Nephron progenitor cell (in vitro differentiated cells): ENCODE results near the gene SNED1.

Experiments used
- DNase-seq: peaks from one replicate; pipeline ENCODE4 v3.0.0; 2021
- H3K27ac Mint-ChIP-seq: 2 replicates; pipeline ENCODE4 v1.8.0; 2021; ENCODE audit warnings: mild to moderate bottlenecking, moderate library complexity, mixed read lengths
- H3K27me3 Mint-ChIP-seq: 2 replicates; pipeline ENCODE4 v1.8.0; 2021; ENCODE audit warnings: mild to moderate bottlenecking, low read depth, mixed read lengths; ENCODE audit not compliant: poor library complexity
- H3K36me3 Mint-ChIP-seq: 2 replicates; pipeline ENCODE4 v1.8.0; 2021; ENCODE audit warnings: low read depth, mixed read lengths
- H3K4me1 Mint-ChIP-seq: 2 replicates; pipeline ENCODE4 v1.8.0; 2021; ENCODE audit warnings: mixed read lengths
- H3K4me3 Mint-ChIP-seq: 2 replicates; pipeline ENCODE4 v1.8.0; 2021; ENCODE audit warnings: mild to moderate bottlenecking, moderate library complexity, mixed read lengths
- H3K9me3 Mint-ChIP-seq: 2 replicates; pipeline ENCODE4 v1.8.0; 2021; ENCODE audit warnings: mild to moderate bottlenecking, moderate library complexity, mixed read lengths
- CTCF ChIP-seq: fragments of 200-600 bp; sonication (generic); IDR thresholded peaks from 2 replicates; pipeline ENCODE4 v1.5.0; 2021; ENCODE audit warnings: antibody characterized with exemption

SNED1 gene

GRCh38 chr2:240956935-240957655 is 41.3 kb upstream of the SNED1 start:
- no peak for DNase-seq
- no peak for TF ChIP-seq CTCF
- Mint-ChIP-seq H3K27me3 (peaks cover 15% of the 10 kb centered on the region), H3K9me3 (no peaks in the 10 kb centered on the region), H3K4me1 (peaks cover 34% of the 10 kb centered on the region), H3K36me3 (no peaks in the 10 kb centered on the region), H3K27ac (no peak overlapping the region), H3K4me3 (no peak overlapping the region)

GRCh38 chr2:240957656-240958365 is 40.6 kb upstream of the SNED1 start:
- DNase-seq, result peak; percentile 4
- Mint-ChIP-seq H3K36me3 (no peaks in the 10 kb centered on the region), H3K9me3 (no peaks in the 10 kb centered on the region), H3K27me3 (peaks cover 15% of the 10 kb centered on the region), H3K4me3 (no peak overlapping the region), H3K4me1 (peaks cover 34% of the 10 kb centered on the region), H3K27ac (no peak overlapping the region)
- TF ChIP-seq CTCF, result no peak

GRCh38 chr2:240958366-240959213 is 39.8 kb upstream of the SNED1 start:
- H3K4me1 Mint-ChIP-seq, result peaks cover 33% of the 10 kb centered on the region
- no peak overlapping the region for H3K27ac Mint-ChIP-seq
- no peaks in the 10 kb centered on the region for H3K9me3 Mint-ChIP-seq
- peak; percentile 5 for DNase-seq
- no peak overlapping the region for H3K4me3 Mint-ChIP-seq
- TF ChIP-seq CTCF, result no peak
- H3K27me3 Mint-ChIP-seq, result peaks cover 15% of the 10 kb centered on the region
- no peaks in the 10 kb centered on the region for H3K36me3 Mint-ChIP-seq

GRCh38 chr2:240959214-240959940 is 39.0 kb upstream of the SNED1 start:
- Mint-ChIP-seq H3K36me3 (no peaks in the 10 kb centered on the region), H3K4me3 (no peak overlapping the region), H3K27me3 (peaks cover 7% of the 10 kb centered on the region), H3K9me3 (no peaks in the 10 kb centered on the region), H3K27ac (peak overlapping the region; percentile 64), H3K4me1 (peaks cover 25% of the 10 kb centered on the region)
- no peak for DNase-seq
- no peak for TF ChIP-seq CTCF

- H3K27ac Mint-ChIP-seq, result no peak overlapping the region
- no peaks in the 10 kb centered on the region for H3K36me3 Mint-ChIP-seq
- no peaks in the 10 kb centered on the region for H3K9me3 Mint-ChIP-seq
- H3K4me3 Mint-ChIP-seq, result peak overlapping the region; percentile 67
- DNase-seq, result peak; percentile 6
- H3K27me3 Mint-ChIP-seq, result peaks cover 4% of the 10 kb centered on the region
- no peak for TF ChIP-seq CTCF
- peaks cover 20% of the 10 kb centered on the region for H3K4me1 Mint-ChIP-seq
Measured at GRCh38 chr2:240959941-240960308, 38.5 kb upstream of the SNED1 start.
